Brain microvascular endothelial cell (primary cell): Measurements from ENCODE around the gene ERICH6B.
A peak's percentile ranks its signal among the peaks of the same experiment; 100 is the strongest.

ENCODE experiments used
- DNase-seq: peaks from one replicate; pipeline ENCODE4 v3.0.0-alpha.2; 2020
- H3K27ac ChIP-seq: fragments of 250-450 bp; sonication (Bioruptor Pico); 2 replicates; pipeline ENCODE4 v1.5.1; 2020; ENCODE audit warnings: mild to moderate bottlenecking, moderate library complexity
- H3K27me3 ChIP-seq: fragments of 250-450 bp; sonication (Bioruptor Pico); replicated peaks from 2 replicates; pipeline ENCODE4 v1.5.1; 2020; ENCODE audit warnings: mild to moderate bottlenecking
- H3K36me3 ChIP-seq: fragments of 250-450 bp; sonication (Bioruptor Pico); replicated peaks from 2 replicates; pipeline ENCODE4 v1.5.1; 2020; ENCODE audit warnings: mild to moderate bottlenecking
- H3K4me3 ChIP-seq: 2 replicates; pipeline ENCODE4 v1.5.1; 2011; ENCODE audit warnings: low read depth, mild to moderate bottlenecking, control low read depth, low read length, moderate library complexity
- CTCF ChIP-seq: IDR thresholded peaks from 2 replicates; pipeline ENCODE4 v1.5.1; 2011; ENCODE audit warnings: low read depth, mild to moderate bottlenecking, moderate library complexity, low read length, control low read depth, inconsistent platforms; ENCODE audit errors: missing control alignments
- in situ Hi-C: cut with HindIII; loops from 2 replicates; pipeline ENCODE4 v1.10.0; 2017; ENCODE audit warnings: low sequenced_read_pairs, low pct_ligation_motif_present

The ERICH6B gene

GRCh38 chr13:45584816-45585215 is 30.7 kb downstream of the ERICH6B start:
- Histone ChIP-seq H3K4me3 (no peak overlapping the region), H3K27ac (no peak overlapping the region), H3K27me3 (no peaks in the 10 kb centered on the region), H3K36me3 (no peaks in the 10 kb centered on the region)
- no peak for DNase-seq
- TF ChIP-seq CTCF = peak; percentile 59
- in situ Hi-C loops = no loop called here

- Histone ChIP-seq H3K36me3 (no peaks in the 10 kb centered on the region), H3K27ac (no peak overlapping the region), H3K4me3 (no peak overlapping the region), H3K27me3 (peaks cover 3% of the 10 kb centered on the region)
- in situ Hi-C loops = no loop called here
- DNase-seq = no peak
- TF ChIP-seq CTCF = no peak
Observed at GRCh38 chr13:45582408-45583076, 33.0 kb downstream of the ERICH6B start.

- Histone ChIP-seq H3K27me3 (peaks cover 3% of the 10 kb centered on the region), H3K27ac (no peak overlapping the region), H3K4me3 (no peak overlapping the region), H3K36me3 (no peaks in the 10 kb centered on the region)
- no peak for DNase-seq
- in situ Hi-C loops = no loop called here
- TF ChIP-seq CTCF = no peak
Observed at GRCh38 chr13:45576466-45576865, 39.1 kb downstream of the ERICH6B start.

GRCh38 chr13:45575830-45576180 is 39.7 kb downstream of the ERICH6B start:
- Histone ChIP-seq H3K27me3 (peaks cover 3% of the 10 kb centered on the region), H3K4me3 (no peak overlapping the region), H3K36me3 (no peaks in the 10 kb centered on the region), H3K27ac (no peak overlapping the region)
- no peak for DNase-seq
- in situ Hi-C loops = no loop called here
- TF ChIP-seq CTCF = no peak

- Histone ChIP-seq H3K27ac (no peak overlapping the region), H3K27me3 (peaks cover 3% of the 10 kb centered on the region), H3K36me3 (no peaks in the 10 kb centered on the region), H3K4me3 (no peak overlapping the region)
- in situ Hi-C loops = no loop called here
- no peak for TF ChIP-seq CTCF
- DNase-seq = no peak
Observed at GRCh38 chr13:45575146-45575829, 40.3 kb downstream of the ERICH6B start.
